ENCODE data around the gene SLC15A2.

The SLC15A2 gene

GRCh38 chr3:121896823-121897222 lies 2.6 kb downstream of the SLC15A2 start:
- no peak for TF ChIP-seq CTCF (IDR thresholded peaks at IDR 0.05; ENCODE audit: low read depth, low read length)
- DNase-seq (ENCODE audit: extremely low read depth, low read depth), result no peak

GRCh38 chr3:121897296-121897695 lies 3.1 kb downstream of the SLC15A2 start:
- TF ChIP-seq CTCF (IDR thresholded peaks at IDR 0.05; ENCODE audit: low read depth, low read length), result no peak
- DNase-seq (ENCODE audit: extremely low read depth, low read depth), result no peak

GRCh38 chr3:121913305-121913990 lies 19.2 kb downstream of the SLC15A2 start:
- DNase-seq (ENCODE audit: extremely low read depth, low read depth), result no peak
- no peak for TF ChIP-seq CTCF (IDR thresholded peaks at IDR 0.05; ENCODE audit: low read depth, low read length)

GRCh38 chr3:121914081-121914998 lies 20.1 kb downstream of the SLC15A2 start:
- no peak for TF ChIP-seq CTCF (IDR thresholded peaks at IDR 0.05; ENCODE audit: low read depth, low read length)
- DNase-seq (ENCODE audit: extremely low read depth, low read depth), result no peak

GRCh38 chr3:121916189-121916588 lies 22.0 kb downstream of the SLC15A2 start:
- no peak for DNase-seq (ENCODE audit: extremely low read depth, low read depth)
- TF ChIP-seq CTCF (IDR thresholded peaks at IDR 0.05; ENCODE audit: low read depth, low read length), result no peak

GRCh38 chr3:121918779-121919483 lies 24.7 kb downstream of the SLC15A2 start:
- DNase-seq (ENCODE audit: extremely low read depth, low read depth), result no peak
- TF ChIP-seq CTCF (IDR thresholded peaks at IDR 0.05; ENCODE audit: low read depth, low read length), result no peak

Measured in AG09319 (cell line).